ENCODE data around the gene RXRG. TPM values are rescaled to one million over a fixed set of nuclear protein-coding genes. Genes with fewer than 3 reads are reported as not detected.
"Not testable (repeated sequence)": the region's sequence is repeated elsewhere in the genome, so short reads cannot be mapped to it uniquely, and the experiment has no call there.

RXRG gene
- total and polyA plus RNA-seq, 10 donors: 0.12 to 0.98 (median 0.41) TPM; not detected in 4

- H3K9me3 ChIP-seq: no peaks in the 10 kb centered on the region
- DNase-seq: no peak
- H3K27me3 ChIP-seq (replicated peaks in 1 of 7): peaks cover 0 to 20% (median 0%) of the 10 kb centered on the region in 7 donors
- H3K27ac ChIP-seq: no peak overlapping the region
- no peaks in the 10 kb centered on the region for H3K36me3 ChIP-seq
- TF ChIP-seq POLR2A (IDR thresholded peaks at IDR 0.05) (no peak), CTCF (IDR thresholded peaks at IDR 0.05 in 8 of 11, conservative IDR thresholded peaks at IDR 0.05 in 3 of 11) (no peak), POLR2AphosphoS5 (IDR thresholded peaks at IDR 0.05) (no peak)
- 87 to 96% (median 94%) methylated on average over 6 of the region's 6 CpGs for WGBS, 5 donors
- no peaks in the 10 kb centered on the region for H3K4me1 ChIP-seq
- no peak overlapping the region for H3K4me3 ChIP-seq
- intact Hi-C loops (cut with DNase I; ENCODE audit: low total_unique reads): no loop called here
These were observed 23.9 kb upstream of the RXRG start for GRCh38 chr1:165468726-165469249.

- Histone ChIP-seq H3K27me3 (replicated peaks in 1 of 7) (peaks cover 0 to 20% (median 0%) of the 10 kb centered on the region in 7 donors), H3K4me1 (no peaks in the 10 kb centered on the region), H3K9me3 (no peaks in the 10 kb centered on the region), H3K4me3 (no peak overlapping the region), H3K36me3 (no peaks in the 10 kb centered on the region), H3K27ac (no peak overlapping the region)
- 80 to 89% (median 83%) methylated on average over 2 of the region's 2 CpGs for WGBS, 5 donors
- TF ChIP-seq POLR2A (IDR thresholded peaks at IDR 0.05): no peak
- no peak for TF ChIP-seq CTCF (IDR thresholded peaks at IDR 0.05 in 8 of 11, conservative IDR thresholded peaks at IDR 0.05 in 3 of 11)
- TF ChIP-seq POLR2AphosphoS5 (IDR thresholded peaks at IDR 0.05): no peak
- DNase-seq: no peak
- intact Hi-C loops (cut with DNase I; ENCODE audit: low total_unique reads): no loop called here
These were observed 23.3 kb upstream of the RXRG start for GRCh38 chr1:165468253-165468652.

- intact Hi-C loops (cut with DNase I; ENCODE audit: low total_unique reads): no loop called here
- no peaks in the 10 kb centered on the region for H3K9me3 ChIP-seq
- no peak overlapping the region for H3K4me3 ChIP-seq
- no peak for TF ChIP-seq POLR2AphosphoS5 (IDR thresholded peaks at IDR 0.05)
- no peak for TF ChIP-seq POLR2A (IDR thresholded peaks at IDR 0.05)
- TF ChIP-seq CTCF (IDR thresholded peaks at IDR 0.05 in 8 of 11, conservative IDR thresholded peaks at IDR 0.05 in 3 of 11): no peak
- H3K36me3 ChIP-seq: no peaks in the 10 kb centered on the region
- DNase-seq: no peak
- peaks cover 0 to 20% (median 0%) of the 10 kb centered on the region in 7 donors for H3K27me3 ChIP-seq (replicated peaks in 1 of 7)
- 71 to 85% (median 80%) methylated on average over 7 of the region's 7 CpGs for WGBS, 5 donors
- H3K4me1 ChIP-seq: no peaks in the 10 kb centered on the region
- H3K27ac ChIP-seq: no peak overlapping the region
These were observed 22.8 kb upstream of the RXRG start for GRCh38 chr1:165467706-165468105.

- Histone ChIP-seq H3K9me3 (no peaks in the 10 kb centered on the region), H3K4me3 (no peak overlapping the region), H3K27me3 (replicated peaks in 1 of 7) (peaks cover 0 to 23% (median 0%) of the 10 kb centered on the region in 7 donors), H3K27ac (no peak overlapping the region), H3K36me3 (no peaks in the 10 kb centered on the region), H3K4me1 (no peaks in the 10 kb centered on the region)
- no peak for DNase-seq
- no peak for TF ChIP-seq POLR2AphosphoS5 (IDR thresholded peaks at IDR 0.05)
- no peak for TF ChIP-seq CTCF (IDR thresholded peaks at IDR 0.05 in 8 of 11, conservative IDR thresholded peaks at IDR 0.05 in 3 of 11)
- WGBS, 5 donors: 70 to 80% (median 77%) methylated on average over 3 of the region's 3 CpGs
- intact Hi-C loops (cut with DNase I; ENCODE audit: low total_unique reads): no loop called here
These were observed 19.1 kb upstream of the RXRG start for GRCh38 chr1:165463978-165464377.

- intact Hi-C loops (cut with DNase I; ENCODE audit: low total_unique reads); H3K9me3 ChIP-seq; H3K36me3 ChIP-seq; H3K4me1 ChIP-seq; H3K27ac ChIP-seq; H3K4me3 ChIP-seq; DNase-seq: not testable (repeated sequence)
- WGBS, 5 donors: 91 to 100% (median 93%) methylated on average over 2 of the region's 2 CpGs
- H3K27me3 ChIP-seq (replicated peaks in 1 of 7): peaks cover 0 to 13% (median 0%) of the 10 kb centered on the region in 7 donors
These were observed 14.8 kb upstream of the RXRG start for GRCh38 chr1:165459683-165460082.

All from spleen (tissue), 11 donors.